Loucy (cell line): Measurements from ENCODE around the gene FOSB.
A peak's percentile ranks its signal among the peaks of the same experiment; 100 is the strongest.

Source experiments
- H2AFZ ChIP-seq: fragments of 200-600 bp; sonication (generic); 2 replicates; pipeline ENCODE4 v1.6.0; 2016; ENCODE audit warnings: antibody characterized with exemption, mild to moderate bottlenecking, low read length, moderate library complexity
- H3F3A ChIP-seq: fragments of 200-600 bp; 2 replicates; pipeline ENCODE4 v1.6.0; 2016; ENCODE audit warnings: antibody characterized with exemption, low read depth, mild to moderate bottlenecking
- H3K27me3 ChIP-seq: fragments of 200-600 bp; sonication (generic); 2 replicates; pipeline ENCODE4 v1.6.1; 2014; ENCODE audit warnings: low read length, mild to moderate bottlenecking; ENCODE audit not compliant: insufficient read depth, poor library complexity, severe bottlenecking
- H3K36me3 ChIP-seq: fragments of 200-600 bp; sonication (generic); 2 replicates; pipeline ENCODE4 v1.6.1; 2016; ENCODE audit warnings: low read length; ENCODE audit not compliant: insufficient read depth
- H3K4me1 ChIP-seq: fragments of 200-600 bp; sonication (generic); 2 replicates; pipeline ENCODE4 v1.5.1; 2014; ENCODE audit warnings: low read length, mild to moderate bottlenecking; ENCODE audit not compliant: insufficient read depth, poor library complexity, severe bottlenecking
- H3K4me2 ChIP-seq: fragments of 200-600 bp; sonication (generic); 2 replicates; pipeline ENCODE4 v1.6.0; 2014; ENCODE audit warnings: antibody characterized with exemption, low read length, low read depth, mild to moderate bottlenecking; ENCODE audit not compliant: poor library complexity, severe bottlenecking
- H3K4me3 ChIP-seq: fragments of 200-600 bp; sonication (generic); 2 replicates; pipeline ENCODE4 v1.5.1; 2014; ENCODE audit warnings: low read length, mild to moderate bottlenecking, mixed read lengths; ENCODE audit not compliant: poor library complexity, severe bottlenecking
- H3K79me2 ChIP-seq: fragments of 200-600 bp; sonication (generic); 2 replicates; pipeline ENCODE4 v1.6.1; 2014; ENCODE audit warnings: low read length; ENCODE audit not compliant: insufficient read depth
- H3K9ac ChIP-seq: fragments of 200-600 bp; sonication (generic); 2 replicates; pipeline ENCODE4 v1.6.0; 2014; ENCODE audit warnings: mild to moderate bottlenecking, low read depth, low read length, moderate library complexity; ENCODE audit not compliant: poor library complexity, severe bottlenecking
- H3K9me2 ChIP-seq: fragments of 200-600 bp; sonication (generic); replicated peaks from 2 replicates; pipeline ENCODE4 v1.6.1; 2016; ENCODE audit warnings: low read depth, low read length, mixed read lengths
- H3K9me3 ChIP-seq: fragments of 200-600 bp; sonication (generic); 2 replicates; pipeline ENCODE4 v1.6.1; 2014; ENCODE audit warnings: mild to moderate bottlenecking, antibody characterized with exemption, low read length, low read depth; ENCODE audit not compliant: insufficient read depth
- H4K20me1 ChIP-seq: fragments of 200-600 bp; sonication (generic); 2 replicates; pipeline ENCODE4 v1.6.0; 2014; ENCODE audit warnings: antibody characterized with exemption, low read length, mild to moderate bottlenecking; ENCODE audit not compliant: insufficient read depth, poor library complexity, severe bottlenecking
- CTCF ChIP-seq: fragments of 200-600 bp; sonication (generic); conservative IDR thresholded peaks from 2 replicates; pipeline ENCODE4 v1.5.1; 2014; ENCODE audit warnings: mild to moderate bottlenecking, antibody characterized with exemption, low read length
- EZH2phosphoT487 ChIP-seq: fragments of 200-600 bp; IDR thresholded peaks from 2 replicates; pipeline ENCODE4 v1.6.1; 2018; ENCODE audit warnings: antibody characterized with exemption, mild to moderate bottlenecking, moderate library complexity, borderline replicate concordance

Gene FOSB

GRCh38 chr19:45506246-45506988 is 38.6 kb downstream of the FOSB start:
- Histone ChIP-seq H3K79me2 (peaks cover 45% of the 10 kb centered on the region), H4K20me1 (peaks cover 34% of the 10 kb centered on the region), H3K9me2 (no peaks in the 10 kb centered on the region), H3F3A (no peaks in the 10 kb centered on the region), H3K9ac (peak overlapping the region; percentile 100), H3K9me3 (no peaks in the 10 kb centered on the region), H2AFZ (peak overlapping the region; percentile 95; the same call in 1 of the 2 replicates), H3K27me3 (peaks cover 13% of the 10 kb centered on the region), H3K4me2 (peak overlapping the region; percentile 88), H3K36me3 (0 out of 2 replicates have a peak, but pooled peaks cover 4% of the 10 kb centered on the region), H3K4me1 (peaks cover 27% of the 10 kb centered on the region), H3K4me3 (peak overlapping the region; percentile 99)
- TF ChIP-seq EZH2phosphoT487 (no peak), CTCF (peak; percentile 72)

GRCh38 chr19:45506989-45507871 is 39.4 kb downstream of the FOSB start, which contains the start of gene VASP:
TSS of gene VASP (plus strand) at chr19:45507479. CDS start at chr19:45507772, 293 bp downstream.
- TF ChIP-seq EZH2phosphoT487, result no peak
- TF ChIP-seq CTCF, result no peak
- H4K20me1 ChIP-seq, result peaks cover 42% of the 10 kb centered on the region
- peak within 1 kb of the TSS; percentile 95 for H2AFZ ChIP-seq
- no peaks in the 10 kb centered on the region for H3F3A ChIP-seq
- H3K9me2 ChIP-seq, result no peaks in the 10 kb centered on the region
- no peaks in the 10 kb centered on the region for H3K9me3 ChIP-seq
- H3K4me3 ChIP-seq, result peak within 1 kb of the TSS; percentile 99
- H3K79me2 ChIP-seq, result peaks cover 53% of the 10 kb centered on the region
- H3K9ac ChIP-seq, result peak within 1 kb of the TSS; percentile 100
- H3K27me3 ChIP-seq, result peaks cover 13% of the 10 kb centered on the region
- peaks cover 35% of the 10 kb centered on the region for H3K4me1 ChIP-seq
- H3K4me2 ChIP-seq, result peak within 1 kb of the TSS; percentile 88
- H3K36me3 ChIP-seq, result 0 out of 2 replicates have a peak, but pooled peaks cover 4% of the 10 kb centered on the region

- Histone ChIP-seq H3K36me3 (0 out of 2 replicates have a peak, but pooled peaks cover 4% of the 10 kb centered on the region), H3K4me2 (peak overlapping the region; percentile 88), H4K20me1 (peaks cover 45% of the 10 kb centered on the region), H3K4me1 (peaks cover 35% of the 10 kb centered on the region), H3K9me2 (no peaks in the 10 kb centered on the region), H2AFZ (no peak overlapping the region), H3K9me3 (no peaks in the 10 kb centered on the region), H3K79me2 (peaks cover 60% of the 10 kb centered on the region), H3K9ac (peak overlapping the region; percentile 100), H3F3A (no peaks in the 10 kb centered on the region), H3K4me3 (peak overlapping the region; percentile 99), H3K27me3 (peaks cover 13% of the 10 kb centered on the region)
- TF ChIP-seq CTCF (no peak), EZH2phosphoT487 (no peak)
Observed at GRCh38 chr19:45507872-45508416, 40.1 kb downstream of the FOSB start.
